GM19193 (cell line): ENCODE data around the gene DNAH17.
A peak's percentile ranks its signal among the peaks of the same experiment; 100 is the strongest.

Source experiments
- POLR2A ChIP-seq: IDR thresholded peaks from 4 replicates; pipeline ENCODE4 v1.6.1; 2011; ENCODE audit not compliant: insufficient read depth, insufficient read length; ENCODE audit errors: extremely low read depth

The DNAH17 gene

DNA sequence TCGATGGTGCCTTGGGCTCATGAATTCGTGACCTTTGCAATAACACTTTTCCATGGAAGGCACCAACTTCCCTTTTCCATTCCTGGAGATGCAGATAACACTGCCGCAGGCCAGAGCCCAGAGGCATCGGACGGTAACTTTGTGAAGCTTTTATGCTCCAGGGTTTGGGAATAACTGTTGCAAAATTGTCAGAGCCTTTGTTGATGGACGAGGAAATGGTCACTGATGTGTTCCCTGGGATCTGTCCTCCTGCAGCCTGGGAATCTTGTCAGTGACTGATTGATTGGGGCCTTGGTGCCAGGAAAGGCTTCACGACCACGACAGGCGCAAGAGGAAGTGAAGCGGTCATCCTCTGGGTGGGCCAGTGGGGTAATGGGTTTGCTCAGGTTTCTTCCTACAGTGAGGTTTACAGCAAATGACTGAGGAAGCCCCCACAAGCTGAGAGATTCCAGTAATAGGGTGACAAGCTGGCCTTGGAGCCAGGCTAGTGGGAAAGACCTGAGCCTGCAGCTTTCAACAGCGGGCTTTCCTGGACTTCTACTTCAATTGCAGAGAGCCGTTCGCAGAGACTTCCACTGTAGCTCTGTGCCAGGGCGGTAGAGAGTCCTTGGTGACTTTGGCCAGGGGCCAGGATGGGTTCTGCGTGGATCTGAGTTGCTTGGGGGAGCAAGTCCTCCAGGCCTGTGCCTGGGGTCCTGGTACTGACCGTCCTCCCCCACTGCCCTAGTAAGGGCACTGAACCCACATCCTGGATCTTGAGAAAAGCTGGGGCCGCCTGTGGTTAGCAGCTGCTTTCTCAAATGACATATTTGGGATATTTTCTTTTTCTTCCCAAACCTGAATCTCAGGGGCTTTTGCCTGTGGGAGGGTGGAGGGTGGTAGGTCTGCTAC is 161.1 kb downstream of the DNAH17 start:
- no peak for TF ChIP-seq POLR2A

- TF ChIP-seq POLR2A: no peak
These were observed 162.7 kb downstream of the DNAH17 start for GRCh38 chr17:78414178-78415162.

DNA sequence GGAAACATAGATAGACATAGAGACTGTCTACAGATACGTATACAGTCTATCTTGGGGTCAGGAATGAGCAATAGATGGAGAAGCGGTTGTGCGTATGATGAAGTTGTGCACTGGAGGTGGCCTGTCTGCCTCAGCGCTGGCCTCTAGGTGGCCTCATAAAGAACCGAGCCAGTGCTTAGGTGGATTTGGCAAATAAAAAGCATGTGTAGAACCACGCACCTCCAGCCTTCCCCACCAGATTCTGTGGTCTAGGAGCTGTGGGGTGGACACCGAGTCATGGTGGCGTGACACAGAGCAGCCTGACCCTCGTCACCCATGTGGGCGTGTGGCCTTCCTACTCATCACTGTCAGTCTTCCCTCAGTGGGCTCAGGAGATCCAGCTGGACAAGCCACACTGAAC is 164.8 kb downstream of the DNAH17 start:
- no peak for TF ChIP-seq POLR2A

DNA sequence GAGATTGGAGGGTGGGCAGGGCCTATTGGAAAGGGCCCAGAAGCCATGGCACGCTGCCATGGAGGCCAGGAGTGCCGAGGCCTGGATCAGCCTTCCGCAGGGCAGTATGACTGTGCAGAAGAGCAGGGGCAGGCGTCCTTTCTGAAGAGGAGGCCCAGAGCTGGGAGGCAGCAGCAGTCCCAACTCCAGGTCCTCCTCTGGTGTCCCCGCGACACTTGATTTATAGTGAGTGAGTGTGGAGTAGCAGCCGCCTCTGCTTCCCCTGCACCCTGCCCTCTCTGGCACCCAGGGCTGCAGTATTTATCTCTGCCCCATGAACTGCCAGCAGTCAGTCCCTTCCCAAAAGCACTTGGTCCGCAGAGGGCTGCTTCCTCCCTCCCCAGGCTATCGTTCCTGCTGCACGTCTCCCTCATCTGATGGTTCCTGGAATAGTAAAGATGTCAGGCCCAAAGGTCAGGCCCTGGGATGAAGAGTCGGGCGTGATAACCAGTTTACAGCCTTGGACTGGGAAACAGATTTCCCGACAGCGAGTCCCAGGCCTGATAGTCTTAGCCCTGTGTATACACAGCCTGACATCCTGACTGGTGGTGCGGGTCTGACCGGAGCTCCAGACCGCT is 165.8 kb downstream of the DNAH17 start:
- no peak for TF ChIP-seq POLR2A

DNA sequence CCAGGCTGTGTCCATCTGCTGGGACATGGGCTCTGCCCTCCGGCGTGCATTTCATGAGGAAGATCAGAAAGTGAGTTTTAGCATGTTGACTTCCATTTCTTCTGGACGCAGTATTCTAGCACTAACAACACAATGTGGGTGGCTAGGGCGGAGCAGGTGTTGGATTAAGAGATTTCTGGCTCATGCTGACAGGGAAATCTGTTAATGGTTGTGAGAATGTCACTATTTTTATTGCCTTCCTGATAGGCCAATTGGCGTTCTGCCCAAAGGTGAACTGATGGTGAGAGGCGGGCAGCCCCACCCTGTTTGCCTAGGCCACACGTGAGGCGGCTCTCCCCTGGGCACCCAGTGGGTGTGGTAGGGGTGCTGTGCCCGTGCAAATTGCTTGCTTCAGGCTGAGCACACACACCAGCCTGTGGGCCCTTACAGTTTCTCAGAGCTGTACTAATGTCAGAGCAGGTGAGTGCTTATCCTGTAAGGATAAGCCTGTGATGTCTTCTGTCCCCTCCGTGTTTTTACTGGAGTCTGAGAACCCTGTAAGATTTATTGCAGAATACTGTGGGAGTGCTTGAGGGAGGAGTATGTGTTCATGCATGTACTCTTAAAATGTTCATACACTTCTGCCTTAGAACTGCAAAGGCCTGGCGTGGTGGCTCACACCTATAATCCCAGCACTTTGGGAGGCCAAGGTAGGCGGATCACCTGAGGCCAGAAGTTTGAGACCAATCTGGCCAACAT is 167.8 kb downstream of the DNAH17 start:
- no peak for TF ChIP-seq POLR2A

GRCh38 chr17:78408476-78409050 is 168.6 kb downstream of the DNAH17 start:
- TF ChIP-seq POLR2A: no peak

- TF ChIP-seq POLR2A: no peak
These were observed 169.7 kb downstream of the DNAH17 start for GRCh38 chr17:78407387-78408000.

- TF ChIP-seq POLR2A: peak; percentile 22
These were observed 170.3 kb downstream of the DNAH17 start for GRCh38 chr17:78406920-78407319.

DNA sequence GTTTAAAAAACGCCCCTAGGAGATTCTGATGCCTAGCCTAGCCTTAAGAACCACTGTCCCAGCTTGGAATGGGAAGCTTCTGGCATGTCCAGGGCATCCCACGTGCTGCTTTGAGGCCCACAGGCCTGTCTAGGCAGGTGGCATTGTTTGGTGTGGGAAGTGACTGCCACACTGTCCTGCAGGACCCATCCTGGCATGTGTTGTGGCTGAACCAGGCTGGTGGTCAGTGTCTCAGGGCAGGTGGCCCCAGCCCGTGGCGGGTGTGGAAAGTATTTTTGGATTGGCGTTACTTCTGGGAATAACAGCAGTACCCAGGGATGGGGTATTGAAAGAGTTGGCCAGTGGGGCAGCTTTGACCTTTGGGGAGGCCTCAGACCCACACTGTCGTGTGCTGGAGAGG is 170.8 kb downstream of the DNAH17 start:
- TF ChIP-seq POLR2A: no peak

DNA sequence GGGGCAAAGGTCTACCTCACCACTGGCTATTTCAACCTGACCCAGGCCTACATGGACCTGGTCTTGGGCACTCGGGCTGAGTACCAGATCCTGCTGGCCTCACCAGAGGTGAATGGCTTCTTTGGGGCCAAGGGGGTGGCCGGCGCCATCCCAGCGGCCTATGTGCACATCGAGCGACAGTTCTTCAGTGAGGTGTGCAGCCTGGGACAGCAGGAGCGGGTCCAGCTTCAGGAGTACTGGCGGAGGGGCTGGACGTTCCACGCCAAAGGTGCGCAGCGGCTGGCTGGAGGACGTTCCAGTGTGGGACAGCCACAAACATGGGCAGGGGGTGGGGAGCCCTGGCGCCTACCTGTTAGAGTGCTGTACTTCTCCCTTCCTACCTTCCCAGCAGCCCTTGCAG is 173.4 kb downstream of the DNAH17 start:
- no peak for TF ChIP-seq POLR2A

GRCh38 chr17:78401891-78402290 is 175.3 kb downstream of the DNAH17 start:
- TF ChIP-seq POLR2A: no peak

DNA sequence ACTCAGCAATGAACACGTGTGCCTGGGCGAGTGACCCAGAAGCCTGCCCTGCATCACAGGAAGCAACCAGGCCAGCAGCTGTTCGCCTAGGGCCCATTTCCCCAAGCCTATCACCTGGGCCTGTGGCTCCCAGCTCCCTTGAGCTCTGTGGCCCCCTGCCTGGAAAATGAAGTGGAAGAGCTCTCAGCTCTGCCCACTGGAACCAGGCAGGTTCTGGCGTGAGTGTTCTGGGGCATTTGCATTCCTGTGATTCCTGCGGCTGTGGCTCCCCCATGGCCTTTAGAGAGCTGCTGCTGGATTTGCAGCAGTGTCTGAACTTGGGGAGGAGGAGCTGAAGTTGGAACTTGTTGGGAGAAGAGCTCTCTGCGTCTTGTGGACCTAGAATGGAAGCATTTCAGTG is 175.9 kb downstream of the DNAH17 start:
- TF ChIP-seq POLR2A: no peak

- TF ChIP-seq POLR2A: no peak
These were observed 176.5 kb downstream of the DNAH17 start for GRCh38 chr17:78400581-78401240.

GRCh38 chr17:78399693-78400144 is 177.5 kb downstream of the DNAH17 start:
- no peak for TF ChIP-seq POLR2A
